ENCODE measurements around the gene KIF1A. TPM values are rescaled to one million over a fixed set of nuclear protein-coding genes. Genes with fewer than 3 reads are reported as not detected.

Gene KIF1A
- total and polyA plus RNA-seq, 2 donors (not counting 3 experiments of a cell fraction or from before 2014, with no cell fraction given) = 0.11 to 0.64 TPM

GRCh38 chr2:240797914-240798313 lies 22.1 kb downstream of the KIF1A start:
- Histone ChIP-seq H3K79me2 (ENCODE audit: control insufficient read depth, insufficient read depth, low read length) (no peaks in the 10 kb centered on the region), H3K9ac (replicated peaks; ENCODE audit: extremely low read depth, insufficient read depth, low read length) (no peak overlapping the region), H3K27ac (ENCODE audit: insufficient read depth, low read depth, low read length) (no peak overlapping the region), H3K4me2 (ENCODE audit: insufficient read depth, low read length) (no peak overlapping the region), H3K4me1 (ENCODE audit: control insufficient read depth, extremely low read depth, insufficient read depth, low read length) (no peaks in the 10 kb centered on the region), H3K36me3 (ENCODE audit: control insufficient read depth in 2 of 2, extremely low read depth in 1 of 2, insufficient read depth in 2 of 2, low read length in 2 of 2) (no peaks in the 10 kb centered on the region), H3K27me3 (ENCODE audit: control insufficient read depth in 2 of 2, insufficient read depth in 2 of 2, low read length in 2 of 2) (peaks cover 11 to 22% of the 10 kb centered on the region in 2 experiments), H3K9me1 (replicated peaks; ENCODE audit: control insufficient read depth, extremely low read depth, insufficient read depth, low read length) (no peaks in the 10 kb centered on the region), H4K20me1 (replicated peaks; ENCODE audit: control insufficient read depth, extremely low read depth, insufficient read depth, low read length) (no peaks in the 10 kb centered on the region), H3K4me3 (replicated peaks in 1 of 3; ENCODE audit: insufficient read depth in 1 of 3, low read depth in 1 of 3, low read length in 3 of 3) (no peak overlapping the region), H2AFZ (ENCODE audit: low read depth, low read length) (no peak overlapping the region), H3K9me3 (replicated peaks; ENCODE audit: control insufficient read depth, insufficient read depth, low read length) (no peaks in the 10 kb centered on the region)
- ChIA-PET CTCF (no interaction called here), POLR2A (no interaction called here)
- no TSS peak for BruUV-seq (replicated peaks)
- intact Hi-C loops (cut with micrococcal nuclease) (no loop called here), dilution Hi-C loops (cut with MboI; ENCODE audit: extremely low pct_ligation_motif_present, low sequenced_read_pairs) (no loop called here)
- FAIRE-seq (no peak), DNase-seq (ENCODE audit: low read depth, low spot score) (no peak)
- TF ChIP-seq MYC (IDR thresholded peaks at IDR 0.05; ENCODE audit: low read depth, low read length) (no peak), GATA2 (IDR thresholded peaks at IDR 0.05; ENCODE audit: insufficient read depth, insufficient read length, low read depth, low read length) (no peak), EZH2 (IDR thresholded peaks at IDR 0.05; ENCODE audit: borderline replicate concordance, low read depth, low read length, severe bottlenecking) (no peak), POLR2A (IDR thresholded peaks at IDR 0.05; ENCODE audit: low read depth, low read length) (no peak), FOS (IDR thresholded peaks at IDR 0.05; ENCODE audit: borderline replicate concordance, insufficient read depth, low read length) (no peak), JUN (IDR thresholded peaks at IDR 0.05; ENCODE audit: borderline replicate concordance, insufficient read depth, insufficient read length, low read depth) (no peak), POLR2AphosphoS5 (IDR thresholded peaks at IDR 0.05; ENCODE audit: insufficient read depth, low read depth, low read length) (no peak)
- TF ChIP-seq, protein P1, sequence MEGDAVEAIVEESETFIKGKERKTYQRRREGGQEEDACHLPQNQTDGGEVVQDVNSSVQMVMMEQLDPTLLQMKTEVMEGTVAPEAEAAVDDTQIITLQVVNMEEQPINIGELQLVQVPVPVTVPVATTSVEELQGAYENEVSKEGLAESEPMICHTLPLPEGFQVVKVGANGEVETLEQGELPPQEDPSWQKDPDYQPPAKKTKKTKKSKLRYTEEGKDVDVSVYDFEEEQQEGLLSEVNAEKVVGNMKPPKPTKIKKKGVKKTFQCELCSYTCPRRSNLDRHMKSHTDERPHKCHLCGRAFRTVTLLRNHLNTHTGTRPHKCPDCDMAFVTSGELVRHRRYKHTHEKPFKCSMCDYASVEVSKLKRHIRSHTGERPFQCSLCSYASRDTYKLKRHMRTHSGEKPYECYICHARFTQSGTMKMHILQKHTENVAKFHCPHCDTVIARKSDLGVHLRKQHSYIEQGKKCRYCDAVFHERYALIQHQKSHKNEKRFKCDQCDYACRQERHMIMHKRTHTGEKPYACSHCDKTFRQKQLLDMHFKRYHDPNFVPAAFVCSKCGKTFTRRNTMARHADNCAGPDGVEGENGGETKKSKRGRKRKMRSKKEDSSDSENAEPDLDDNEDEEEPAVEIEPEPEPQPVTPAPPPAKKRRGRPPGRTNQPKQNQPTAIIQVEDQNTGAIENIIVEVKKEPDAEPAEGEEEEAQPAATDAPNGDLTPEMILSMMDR (IDR thresholded peaks at IDR 0.05; ENCODE audit: extremely low read depth in 1 of 2, insufficient read depth in 1 of 2, low read depth in 1 of 2, low read length in 2 of 2) = no peak
- TF ChIP-seq, protein P2, sequence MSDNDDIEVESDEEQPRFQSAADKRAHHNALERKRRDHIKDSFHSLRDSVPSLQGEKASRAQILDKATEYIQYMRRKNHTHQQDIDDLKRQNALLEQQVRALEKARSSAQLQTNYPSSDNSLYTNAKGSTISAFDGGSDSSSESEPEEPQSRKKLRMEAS (IDR thresholded peaks at IDR 0.05; ENCODE audit: insufficient read depth, insufficient read length) = no peak

Data from endothelial cell of umbilical vein (primary cell).